Measurements from ENCODE around the gene CDHR3. TPM values are rescaled to one million over a fixed set of nuclear protein-coding genes. Genes with fewer than 3 reads are reported as not detected.

The CDHR3 gene
- total RNA-seq, 1 experiment from 2014 or later: 4.0 TPM

DNA sequence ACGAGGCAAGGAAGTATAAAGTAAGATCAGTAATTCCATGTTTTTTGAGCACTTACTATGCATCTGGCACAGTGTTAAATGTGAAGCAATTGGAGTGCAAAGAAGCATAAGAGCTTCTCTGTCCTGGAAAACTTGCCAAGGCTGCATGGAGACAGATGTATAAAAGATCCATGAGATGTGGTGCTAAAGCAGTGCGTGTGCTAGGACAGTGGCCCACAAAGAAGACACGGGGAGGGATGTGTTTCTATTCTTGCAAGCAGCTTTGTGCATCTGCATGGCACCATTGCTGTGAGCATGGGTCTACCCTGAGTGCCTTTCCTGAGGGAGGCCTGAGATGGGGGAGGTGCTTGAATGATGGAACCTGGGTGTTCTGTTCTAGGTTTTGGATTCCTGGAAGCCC, 5.1 kb upstream of the CDHR3 start:
- H3K4me3 Mint-ChIP-seq (ENCODE audit: low read depth, unreplicated experiment): no peak overlapping the region
- TF ChIP-seq, protein P1, sequence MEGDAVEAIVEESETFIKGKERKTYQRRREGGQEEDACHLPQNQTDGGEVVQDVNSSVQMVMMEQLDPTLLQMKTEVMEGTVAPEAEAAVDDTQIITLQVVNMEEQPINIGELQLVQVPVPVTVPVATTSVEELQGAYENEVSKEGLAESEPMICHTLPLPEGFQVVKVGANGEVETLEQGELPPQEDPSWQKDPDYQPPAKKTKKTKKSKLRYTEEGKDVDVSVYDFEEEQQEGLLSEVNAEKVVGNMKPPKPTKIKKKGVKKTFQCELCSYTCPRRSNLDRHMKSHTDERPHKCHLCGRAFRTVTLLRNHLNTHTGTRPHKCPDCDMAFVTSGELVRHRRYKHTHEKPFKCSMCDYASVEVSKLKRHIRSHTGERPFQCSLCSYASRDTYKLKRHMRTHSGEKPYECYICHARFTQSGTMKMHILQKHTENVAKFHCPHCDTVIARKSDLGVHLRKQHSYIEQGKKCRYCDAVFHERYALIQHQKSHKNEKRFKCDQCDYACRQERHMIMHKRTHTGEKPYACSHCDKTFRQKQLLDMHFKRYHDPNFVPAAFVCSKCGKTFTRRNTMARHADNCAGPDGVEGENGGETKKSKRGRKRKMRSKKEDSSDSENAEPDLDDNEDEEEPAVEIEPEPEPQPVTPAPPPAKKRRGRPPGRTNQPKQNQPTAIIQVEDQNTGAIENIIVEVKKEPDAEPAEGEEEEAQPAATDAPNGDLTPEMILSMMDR (IDR thresholded peaks at IDR 0.05; ENCODE audit: unreplicated experiment): no peak
- no TSS peak for BruUV-seq (replicated peaks)
- no peak overlapping the region for H3K27ac Mint-ChIP-seq (ENCODE audit: unreplicated experiment)
- no peak for DNase-seq
- H3K27me3 Mint-ChIP-seq (ENCODE audit: unreplicated experiment): peaks cover 33% of the 10 kb centered on the region
- CTCF ChIA-PET: interaction anchor here (0.6 kb wide), 1 partner anchor 549 kb away, joined by 5 read pairs; no protein-coding TSS in a partner anchor
- H3K4me1 Mint-ChIP-seq (ENCODE audit: low read depth, unreplicated experiment): no peaks in the 10 kb centered on the region
- no peaks in the 10 kb centered on the region for H3K36me3 Mint-ChIP-seq (ENCODE audit: insufficient read depth, unreplicated experiment)
- no peaks in the 10 kb centered on the region for H3K9me3 Mint-ChIP-seq (ENCODE audit: low read depth, unreplicated experiment)
- intact Hi-C loops (cut with micrococcal nuclease; ENCODE audit: unreplicated experiment): no loop called here

GRCh38 chr7:105962353-105962752, 711 bp upstream of the CDHR3 start:
- CTCF ChIA-PET: no interaction called here
- H3K27ac Mint-ChIP-seq (ENCODE audit: unreplicated experiment): no peak overlapping the region
- peaks cover 48% of the 10 kb centered on the region for H3K27me3 Mint-ChIP-seq (ENCODE audit: unreplicated experiment)
- TF ChIP-seq, protein P1 (IDR thresholded peaks at IDR 0.05; ENCODE audit: unreplicated experiment): no peak
- no peaks in the 10 kb centered on the region for H3K4me1 Mint-ChIP-seq (ENCODE audit: low read depth, unreplicated experiment)
- intact Hi-C loops (cut with micrococcal nuclease; ENCODE audit: unreplicated experiment): no loop called here
- DNase-seq: no peak
- no TSS peak for BruUV-seq (replicated peaks)
- H3K4me3 Mint-ChIP-seq (ENCODE audit: low read depth, unreplicated experiment): no peak overlapping the region
- H3K9me3 Mint-ChIP-seq (ENCODE audit: low read depth, unreplicated experiment): no peaks in the 10 kb centered on the region
- H3K36me3 Mint-ChIP-seq (ENCODE audit: insufficient read depth, unreplicated experiment): no peaks in the 10 kb centered on the region

DNA sequence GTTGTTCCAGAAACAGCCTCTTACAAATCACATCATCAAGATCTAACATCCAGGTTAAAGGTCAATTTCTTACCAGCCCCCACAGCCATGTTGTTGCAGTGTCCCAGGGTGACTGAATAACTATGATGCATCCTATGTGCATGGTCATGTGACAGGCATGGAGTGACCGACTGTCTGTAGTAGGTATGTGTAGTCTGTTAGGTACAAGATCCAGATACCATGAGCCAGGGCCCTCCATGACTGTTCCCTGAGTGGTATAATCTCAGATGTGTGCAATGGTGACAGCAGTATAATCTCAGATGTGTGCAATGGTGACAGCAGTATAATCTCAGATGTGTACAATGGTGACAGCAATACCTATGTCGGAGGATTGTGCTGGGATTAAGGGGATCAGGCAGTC, 8.8 kb downstream of the CDHR3 start:
- CTCF ChIA-PET: no interaction called here
- intact Hi-C loops (cut with micrococcal nuclease; ENCODE audit: unreplicated experiment): no loop called here
- H3K4me1 Mint-ChIP-seq (ENCODE audit: low read depth, unreplicated experiment): no peaks in the 10 kb centered on the region
- no peak for DNase-seq
- H3K36me3 Mint-ChIP-seq (ENCODE audit: insufficient read depth, unreplicated experiment): no peaks in the 10 kb centered on the region
- H3K27me3 Mint-ChIP-seq (ENCODE audit: unreplicated experiment): peaks cover 62% of the 10 kb centered on the region
- TF ChIP-seq, protein P1 (IDR thresholded peaks at IDR 0.05; ENCODE audit: unreplicated experiment): no peak
- H3K27ac Mint-ChIP-seq (ENCODE audit: unreplicated experiment): no peak overlapping the region
- H3K9me3 Mint-ChIP-seq (ENCODE audit: low read depth, unreplicated experiment): no peaks in the 10 kb centered on the region
- BruUV-seq (replicated peaks): no TSS peak
- H3K4me3 Mint-ChIP-seq (ENCODE audit: low read depth, unreplicated experiment): no peak overlapping the region

GRCh38 chr7:105972276-105972675, 9.2 kb downstream of the CDHR3 start:
- no peaks in the 10 kb centered on the region for H3K36me3 Mint-ChIP-seq (ENCODE audit: insufficient read depth, unreplicated experiment)
- DNase-seq: no peak
- no peak overlapping the region for H3K4me3 Mint-ChIP-seq (ENCODE audit: low read depth, unreplicated experiment)
- H3K4me1 Mint-ChIP-seq (ENCODE audit: low read depth, unreplicated experiment): no peaks in the 10 kb centered on the region
- TF ChIP-seq, protein P1 (IDR thresholded peaks at IDR 0.05; ENCODE audit: unreplicated experiment): no peak
- no peak overlapping the region for H3K27ac Mint-ChIP-seq (ENCODE audit: unreplicated experiment)
- peaks cover 62% of the 10 kb centered on the region for H3K27me3 Mint-ChIP-seq (ENCODE audit: unreplicated experiment)
- BruUV-seq (replicated peaks): no TSS peak
- CTCF ChIA-PET: interaction anchor here (0.6 kb wide), 1 partner anchor 10 kb away, joined by 3 read pairs; no protein-coding TSS in a partner anchor
- no peaks in the 10 kb centered on the region for H3K9me3 Mint-ChIP-seq (ENCODE audit: low read depth, unreplicated experiment)
- intact Hi-C loops (cut with micrococcal nuclease; ENCODE audit: unreplicated experiment): no loop called here
